Gastroesophageal sphincter (tissue), 4 donors: ENCODE measurements around the gene CLIP1. TPM values are rescaled to one million over a fixed set of nuclear protein-coding genes. Genes with fewer than 3 reads are reported as not detected.

Source experiments
- ATAC-seq: fragments of 150-250 bp; one replicate; pipeline ENCODE4 v1.9.1; 2016; ENCODE audit warnings: mild to moderate bottlenecking, moderate library complexity
- H3K27ac ChIP-seq, 4 donors: fragments of 200-600 bp; sonication (generic) in 3 of 4; 1 replicate in 3 of 4; 2 replicates in 1 of 4; pipeline ENCODE4 v1.5.1; 2016 to 2019
- H3K27me3 ChIP-seq: fragments of 200-600 bp; sonication (generic); one replicate; pipeline ENCODE4 v1.5.1; 2019
- H3K36me3 ChIP-seq, 2 donors: fragments of 200-600 bp; sonication (generic); one replicate each; pipeline ENCODE4 v1.5.1; 2019; ENCODE audit warnings: control low read depth in 1 of 2
- H3K4me1 ChIP-seq, 3 donors: fragments of 200-600 bp; sonication (generic); 1 replicate in 2 of 3; 2 replicates in 1 of 3; pipeline ENCODE4 v1.5.1; 2016 to 2019; ENCODE audit warnings: control low read depth in 2 of 3
- H3K4me3 ChIP-seq, 2 donors: fragments of 200-600 bp; sonication (generic); one replicate each; pipeline ENCODE4 v1.5.1; 2019; ENCODE audit warnings: mild to moderate bottlenecking in 1 of 2, moderate library complexity in 1 of 2
- H3K9me3 ChIP-seq, 3 donors: fragments of 200-600 bp; sonication (generic); one replicate each; pipeline ENCODE4 v1.5.1; 2017 to 2019; ENCODE audit warnings: control low read depth in 2 of 3
- EP300 ChIP-seq: sonication (generic); formaldehyde crosslinking; IDR thresholded peaks from one replicate; pipeline ENCODE4 v1.6.1; 2017; ENCODE audit warnings: antibody characterized with exemption, mild to moderate bottlenecking
- POLR2A ChIP-seq, 2 donors: fragments of 450-650 bp; IDR thresholded peaks; one replicate each; pipeline ENCODE4 v1.6.1; 2017; ENCODE audit warnings: antibody characterized with exemption in 2 of 2, mild to moderate bottlenecking in 2 of 2, moderate library complexity in 1 of 2
- POLR2AphosphoS5 ChIP-seq: sonication (generic); formaldehyde crosslinking; IDR thresholded peaks from one replicate; pipeline ENCODE4 v1.6.1; 2017; ENCODE audit warnings: antibody characterized with exemption
- WGBS, 2 donors: methylation state at CpG; one replicate each; pipeline ENCODE4 v1.1.5; 2018; ENCODE audit warnings: low coverage in 1 of 2; 5-methylcytosine and 5-hydroxymethylcytosine counted together
- total RNA-seq, 4 donors: library from RNA; depleted of rRNA; stranded (reverse); fragments of >200 nt; gene quantifications; one replicate each; pipeline ENCODE4 v1.1.0, GENCODE V29; 2016
- TF ChIP-seq, protein P1 (sequence below), 4 experiments: fragments of 200-600 bp in 2 of 4; fragments of 450-650 bp in 2 of 4; sonication (generic) in 1 of 4; IDR thresholded peaks; one replicate each; pipeline ENCODE4 v1.5.1; 2017 to 2019; ENCODE audit warnings: antibody characterized with exemption in 4 of 4, mild to moderate bottlenecking in 2 of 4, moderate library complexity in 2 of 4

Gene CLIP1
- total RNA-seq, 4 donors from 2014 or later: 186 to 272 (median 208) TPM

DNA sequence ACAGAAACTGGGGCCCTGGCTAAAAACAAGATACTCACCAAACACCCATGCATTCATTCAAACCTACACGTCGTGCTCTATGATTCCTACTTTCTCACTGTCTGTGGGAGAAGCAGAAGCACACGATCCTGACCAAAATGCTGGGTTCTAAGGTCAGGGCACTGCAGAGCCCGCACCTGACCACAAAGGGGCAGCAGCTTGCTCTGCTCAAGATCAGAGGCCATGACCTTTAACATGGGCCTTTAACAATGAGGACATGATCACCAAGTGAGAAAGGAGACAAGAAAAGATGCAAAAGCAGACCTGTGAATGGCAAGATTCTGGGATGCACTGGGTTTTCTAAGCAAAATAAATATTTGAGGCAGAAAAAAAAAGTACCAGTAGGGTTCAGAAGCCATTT is 116.1 kb downstream of the CLIP1 start:
- H3K9me3 ChIP-seq: no peaks in the 10 kb centered on the region
- TF ChIP-seq POLR2A (IDR thresholded peaks at IDR 0.05) (no peak), POLR2AphosphoS5 (no peak), EP300 (no peak)
- TF ChIP-seq, protein P1, sequence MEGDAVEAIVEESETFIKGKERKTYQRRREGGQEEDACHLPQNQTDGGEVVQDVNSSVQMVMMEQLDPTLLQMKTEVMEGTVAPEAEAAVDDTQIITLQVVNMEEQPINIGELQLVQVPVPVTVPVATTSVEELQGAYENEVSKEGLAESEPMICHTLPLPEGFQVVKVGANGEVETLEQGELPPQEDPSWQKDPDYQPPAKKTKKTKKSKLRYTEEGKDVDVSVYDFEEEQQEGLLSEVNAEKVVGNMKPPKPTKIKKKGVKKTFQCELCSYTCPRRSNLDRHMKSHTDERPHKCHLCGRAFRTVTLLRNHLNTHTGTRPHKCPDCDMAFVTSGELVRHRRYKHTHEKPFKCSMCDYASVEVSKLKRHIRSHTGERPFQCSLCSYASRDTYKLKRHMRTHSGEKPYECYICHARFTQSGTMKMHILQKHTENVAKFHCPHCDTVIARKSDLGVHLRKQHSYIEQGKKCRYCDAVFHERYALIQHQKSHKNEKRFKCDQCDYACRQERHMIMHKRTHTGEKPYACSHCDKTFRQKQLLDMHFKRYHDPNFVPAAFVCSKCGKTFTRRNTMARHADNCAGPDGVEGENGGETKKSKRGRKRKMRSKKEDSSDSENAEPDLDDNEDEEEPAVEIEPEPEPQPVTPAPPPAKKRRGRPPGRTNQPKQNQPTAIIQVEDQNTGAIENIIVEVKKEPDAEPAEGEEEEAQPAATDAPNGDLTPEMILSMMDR (IDR thresholded peaks at IDR 0.05): no peak
- no peak for ATAC-seq
- no peaks in the 10 kb centered on the region for H3K27me3 ChIP-seq
- no peak overlapping the region for H3K27ac ChIP-seq
- no peaks in the 10 kb centered on the region for H3K4me1 ChIP-seq
- H3K4me3 ChIP-seq: no peak overlapping the region
- WGBS, 2 donors: 78% methylated on average over 4 of the region's 4 CpGs; no CpG with 5 or more reads in 1 of the 2 donors
- H3K36me3 ChIP-seq: peaks cover 0 to 97% of the 10 kb centered on the region in 2 donors

- Histone ChIP-seq H3K4me3 (no peak overlapping the region), H3K4me1 (no peaks in the 10 kb centered on the region), H3K9me3 (no peaks in the 10 kb centered on the region), H3K27me3 (no peaks in the 10 kb centered on the region), H3K27ac (no peak overlapping the region), H3K36me3 (peaks cover 0 to 91% of the 10 kb centered on the region in 2 donors)
- TF ChIP-seq, protein P1 (IDR thresholded peaks at IDR 0.05): no peak
- TF ChIP-seq POLR2AphosphoS5: no peak
- no peak for TF ChIP-seq EP300
- TF ChIP-seq POLR2A (IDR thresholded peaks at IDR 0.05): no peak
- no peak for ATAC-seq
- 63 to 88% methylated on average over 1 of the region's 1 CpG for WGBS, 2 donors
Measured at GRCh38 chr12:122304924-122305323, 117.5 kb downstream of the CLIP1 start.

DNA sequence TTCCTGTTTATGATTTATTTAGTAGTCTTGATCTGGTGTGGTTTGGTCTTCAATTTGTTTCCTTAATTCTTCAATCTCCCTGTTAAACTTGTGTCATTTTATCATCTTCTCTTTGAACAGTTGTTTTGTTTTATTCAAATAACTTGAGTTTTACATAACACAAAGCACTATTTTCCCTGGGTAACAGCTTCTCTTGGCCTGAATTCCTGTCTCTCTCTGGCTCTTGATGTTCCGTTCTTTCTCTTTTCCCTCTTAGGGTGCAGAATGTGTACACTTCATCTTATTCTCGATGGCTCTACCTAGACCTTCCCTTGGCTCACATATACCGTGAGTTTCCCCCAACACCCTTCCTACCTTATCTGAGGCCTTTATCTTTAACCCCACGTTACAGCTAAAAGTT is 119.4 kb downstream of the CLIP1 start:
- no peak overlapping the region for H3K27ac ChIP-seq
- no peaks in the 10 kb centered on the region for H3K27me3 ChIP-seq
- WGBS, 2 donors: 65 to 87% methylated on average over 4 of the region's 4 CpGs
- H3K4me1 ChIP-seq: no peaks in the 10 kb centered on the region
- H3K4me3 ChIP-seq: no peak overlapping the region
- no peak for TF ChIP-seq POLR2A (IDR thresholded peaks at IDR 0.05)
- TF ChIP-seq, protein P1 (IDR thresholded peaks at IDR 0.05): no peak
- TF ChIP-seq EP300: no peak
- no peak for TF ChIP-seq POLR2AphosphoS5
- no peaks in the 10 kb centered on the region for H3K9me3 ChIP-seq
- ATAC-seq: no peak
- peaks cover 0 to 89% of the 10 kb centered on the region in 2 donors for H3K36me3 ChIP-seq

- Histone ChIP-seq H3K4me3 (no peak overlapping the region), H3K4me1 (no peaks in the 10 kb centered on the region), H3K27ac (no peak overlapping the region), H3K9me3 (no peaks in the 10 kb centered on the region), H3K27me3 (no peaks in the 10 kb centered on the region), H3K36me3 (peaks cover 0 to 91% of the 10 kb centered on the region in 2 donors)
- 77 to 93% methylated on average over 5 to 13 of the region's 14 CpGs for WGBS, 2 donors
- no peak for ATAC-seq
- TF ChIP-seq, protein P1 (IDR thresholded peaks at IDR 0.05): no peak
- TF ChIP-seq POLR2A (IDR thresholded peaks at IDR 0.05): no peak
Measured at GRCh38 chr12:122298071-122298748, 124.3 kb downstream of the CLIP1 start.

DNA sequence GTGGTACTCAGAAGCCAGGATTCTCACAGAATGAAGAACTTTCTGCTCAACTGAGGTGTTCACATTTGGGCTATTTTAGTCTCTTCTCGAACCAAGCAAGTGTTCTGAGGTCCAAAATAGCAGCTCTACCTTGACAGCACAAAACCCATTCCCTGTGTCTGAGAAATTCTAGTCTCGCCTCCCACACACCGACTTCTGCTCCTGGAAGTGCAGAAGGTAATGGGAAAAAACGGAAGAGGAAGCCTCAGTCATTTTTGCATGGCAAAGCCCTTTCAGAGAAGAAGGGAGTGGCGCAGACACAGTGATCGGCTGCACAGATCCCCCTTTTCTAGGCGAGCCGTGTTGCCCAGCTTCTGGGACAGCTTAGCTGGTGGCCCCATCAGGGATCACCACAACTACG is 125.0 kb downstream of the CLIP1 start:
- Histone ChIP-seq H3K4me1 (no peaks in the 10 kb centered on the region), H3K9me3 (no peaks in the 10 kb centered on the region), H3K27me3 (no peaks in the 10 kb centered on the region), H3K27ac (no peak overlapping the region), H3K4me3 (no peak overlapping the region), H3K36me3 (peaks cover 0 to 88% of the 10 kb centered on the region in 2 donors)
- TF ChIP-seq EP300 (no peak), POLR2AphosphoS5 (no peak), POLR2A (IDR thresholded peaks at IDR 0.05) (no peak)
- TF ChIP-seq, protein P1 (IDR thresholded peaks at IDR 0.05): no peak
- ATAC-seq: no peak
- WGBS, 2 donors: 60% methylated on average over 1 of the region's 9 CpGs; no CpG with 5 or more reads in 1 of the 2 donors
